ENCODE results near the gene ICA1. TPM values are rescaled to one million over a fixed set of nuclear protein-coding genes. Genes with fewer than 3 reads are reported as not detected.
"Not testable (repeated sequence)": the region's sequence is repeated elsewhere in the genome, so short reads cannot be mapped to it uniquely, and the experiment has no call there.

ICA1 gene
- total RNA-seq, 1 donor from 2014 or later, result 37.1 TPM

- intact Hi-C loops (cut with DNase I), result no loop called here
- DNase-seq (no peak), ATAC-seq (ENCODE audit: poor library complexity) (no peak)
Observed at GRCh38 chr7:8128449-8129317, 133.3 kb downstream of the ICA1 start.

GRCh38 chr7:8126601-8127167 lies 135.3 kb downstream of the ICA1 start:
- ATAC-seq (ENCODE audit: poor library complexity) (no peak), DNase-seq (no peak)
- intact Hi-C loops (cut with DNase I), result no loop called here

- ATAC-seq (ENCODE audit: poor library complexity) (peak; percentile 20), DNase-seq (peak; percentile 48)
- intact Hi-C loops (cut with DNase I), result no loop called here
Observed at GRCh38 chr7:8125680-8126444, 136.1 kb downstream of the ICA1 start.

- intact Hi-C loops (cut with DNase I), result no loop called here
- DNase-seq, result no peak
- no peak for ATAC-seq (ENCODE audit: poor library complexity)
Observed at GRCh38 chr7:8121243-8121642, 140.7 kb downstream of the ICA1 start.

- DNase-seq (no peak), ATAC-seq (ENCODE audit: poor library complexity) (no peak)
- intact Hi-C loops (cut with DNase I), result no loop called here
Observed at GRCh38 chr7:8120390-8121058, 141.4 kb downstream of the ICA1 start.

GRCh38 chr7:8119262-8119661 lies 142.7 kb downstream of the ICA1 start:
- DNase-seq, result no peak
- intact Hi-C loops (cut with DNase I), result no loop called here
- no peak for ATAC-seq (ENCODE audit: poor library complexity)

- DNase-seq (no peak), ATAC-seq (ENCODE audit: poor library complexity) (no peak)
- intact Hi-C loops (cut with DNase I), result no loop called here
Observed at GRCh38 chr7:8117195-8117594, 144.8 kb downstream of the ICA1 start.

- no peak for ATAC-seq (ENCODE audit: poor library complexity)
- intact Hi-C loops (cut with DNase I), result no loop called here
Observed at GRCh38 chr7:8115547-8116402, 146.2 kb downstream of the ICA1 start.

GRCh38 chr7:8114175-8114574 lies 147.8 kb downstream of the ICA1 start:
- ATAC-seq (ENCODE audit: poor library complexity) (no peak), DNase-seq (no peak)
- intact Hi-C loops (cut with DNase I), result no loop called here

More at GRCh38 chr7:8115547-8116402, 146.2 kb downstream of the ICA1 start:
- DNase-seq, result no peak

- no peak for DNase-seq
- intact Hi-C loops (cut with DNase I), result no loop called here
- ATAC-seq (ENCODE audit: poor library complexity), result peak; percentile 74
Observed at GRCh38 chr7:8113184-8113583, 148.8 kb downstream of the ICA1 start.

GRCh38 chr7:8112685-8113084 lies 149.3 kb downstream of the ICA1 start:
- intact Hi-C loops (cut with DNase I), result no loop called here
- DNase-seq (no peak), ATAC-seq (ENCODE audit: poor library complexity) (peak; percentile 18)

GRCh38 chr7:8111282-8111960 lies 150.5 kb downstream of the ICA1 start:
- intact Hi-C loops (cut with DNase I), result no loop called here
- ATAC-seq (ENCODE audit: poor library complexity) (no peak), DNase-seq (no peak)

GRCh38 chr7:8109196-8110022 lies 152.6 kb downstream of the ICA1 start:
- DNase-seq, result no peak
- intact Hi-C loops (cut with DNase I), result no loop called here
- ATAC-seq (ENCODE audit: poor library complexity), result no peak

- no peak for ATAC-seq (ENCODE audit: poor library complexity)
- intact Hi-C loops (cut with DNase I), result no loop called here
- no peak for DNase-seq
Observed at GRCh38 chr7:8105449-8106095, 156.4 kb downstream of the ICA1 start.

- intact Hi-C loops (cut with DNase I), result no loop called here
- ATAC-seq (ENCODE audit: poor library complexity) (no peak), DNase-seq (no peak)
Observed at GRCh38 chr7:8103282-8103681, 158.7 kb downstream of the ICA1 start.

GRCh38 chr7:8101292-8101691 lies 160.7 kb downstream of the ICA1 start:
- DNase-seq; ATAC-seq (ENCODE audit: poor library complexity); intact Hi-C loops (cut with DNase I): not testable (repeated sequence)
